HepG2 (cell line): ENCODE results near the gene RTEL1. TPM values are rescaled to one million over a fixed set of nuclear protein-coding genes. Genes with fewer than 3 reads are reported as not detected.

ENCODE experiments used
- CREB1 ChIP-seq, 2 experiments: fragments of 450-650 bp in 1 of 2; IDR thresholded peaks; 2 replicates each; pipeline ENCODE4 v1.6.1; 2016 to 2017; ENCODE audit warnings: control low read depth in 1 of 2, mild to moderate bottlenecking in 1 of 2, missing compliant biosample characterization in 1 of 2, missing genetic modification characterization in 1 of 2
- HMG20B ChIP-seq: conservative IDR thresholded peaks from 2 replicates; pipeline ENCODE4 v1.6.1; 2016; ENCODE audit warnings: missing genetic modification reagents, missing compliant biosample characterization
- KLF15 ChIP-seq: sonication (generic); formaldehyde crosslinking; IDR thresholded peaks from 2 replicates; pipeline ENCODE4 v1.8.1; 2023; ENCODE audit warnings: borderline replicate concordance, mild to moderate bottlenecking, inconsistent platforms, missing genetic modification reagents, mixed read lengths
- MAX ChIP-seq: IDR thresholded peaks from 2 replicates; pipeline ENCODE4 v1.6.1; 2012; ENCODE audit warnings: inconsistent platforms
- MTA3 ChIP-seq: sonication (generic); formaldehyde crosslinking; IDR thresholded peaks from 2 replicates; pipeline ENCODE4 v1.4.0; 2020; ENCODE audit warnings: missing genetic modification reagents
- PHF8 ChIP-seq: sonication (generic); formaldehyde crosslinking; IDR thresholded peaks from 2 replicates; pipeline ENCODE4 v1.5.0; 2020; ENCODE audit warnings: missing genetic modification reagents
- PRDM15 ChIP-seq: sonication (generic); formaldehyde crosslinking; IDR thresholded peaks from 2 replicates; pipeline ENCODE4 v1.4.0; 2020; ENCODE audit warnings: missing genetic modification reagents
- ZFY ChIP-seq: sonication (generic); formaldehyde crosslinking; IDR thresholded peaks from 2 replicates; pipeline ENCODE4 v1.4.0; 2020; ENCODE audit warnings: missing genetic modification reagents
- ZIK1 ChIP-seq: sonication (generic); formaldehyde crosslinking; IDR thresholded peaks from 2 replicates; pipeline ENCODE4 v1.5.0; 2020; ENCODE audit warnings: mild to moderate bottlenecking, low read depth, missing genetic modification reagents, borderline replicate concordance
- ZNF142 ChIP-seq: sonication (generic); formaldehyde crosslinking; IDR thresholded peaks from 2 replicates; pipeline ENCODE4 v1.4.0; 2020; ENCODE audit warnings: missing genetic modification reagents
- ZNF180 ChIP-seq: sonication (generic); formaldehyde crosslinking; IDR thresholded peaks from 2 replicates; pipeline ENCODE4 v1.4.0; 2020; ENCODE audit warnings: low read depth, missing genetic modification reagents, borderline replicate concordance
- ZNF530 ChIP-seq: sonication (generic); formaldehyde crosslinking; IDR thresholded peaks from 2 replicates; pipeline ENCODE4 v1.5.0; 2020; ENCODE audit warnings: low read depth, mild to moderate bottlenecking, missing genetic modification reagents
- ZNF567 ChIP-seq: sonication (generic); formaldehyde crosslinking; IDR thresholded peaks from 2 replicates; pipeline ENCODE4 v1.8.1; 2023; ENCODE audit warnings: mild to moderate bottlenecking, missing genetic modification reagents, borderline replicate concordance
- polyA plus RNA-seq, 8 experiments: library from polyadenylated mRNA; depleted of rRNA in 3 of 8; stranded (reverse) in 7 of 8; unstranded in 1 of 8; fragments of >200 nt; fragmentation: Illumina TruSeq in 4 of 8; extraction: Trizol in 4 of 8; gene quantifications; 2 replicates each; pipeline versions ENCODE4 v1.2.1 to v1.2.3, GENCODE V29; 2011 to 2016; ENCODE audit warnings: low read depth in 4 of 8, missing spikeins in 1 of 8, mixed read lengths in 1 of 8; ENCODE audit not compliant: insufficient read depth in 1 of 8
- total RNA-seq, 5 experiments: library from RNA; depleted of rRNA; stranded (reverse); fragments of >200 nt; fragmentation: Illumina TruSeq; extraction: Trizol; gene quantifications; 2 replicates each; pipeline ENCODE4 v1.2.3, GENCODE V29; 2016; ENCODE audit warnings: low read depth in 1 of 5
- TF ChIP-seq, protein P1 (sequence below): sonication (generic); formaldehyde crosslinking; IDR thresholded peaks from 2 replicates; pipeline ENCODE4 v1.5.0; 2020; ENCODE audit warnings: mild to moderate bottlenecking, missing genetic modification reagents

The RTEL1 gene
- total and polyA plus RNA-seq, 2 of the 13 experiments (the other 11 are each of a cell fraction or from before 2014, with no cell fraction given) = 21.8 to 36.4 TPM

- TF ChIP-seq KLF15 (peak; percentile 88; the same call in 1 of the 2 replicates), ZNF567 (CRISPR knock-in tag) (no peak), ZIK1 (CRISPR knock-in tag) (0 out of 2 replicates have a peak, but pooled peaks have one; percentile 59), MAX (peak; percentile 57; the same call in 1 of the 2 replicates), ZFY (CRISPR knock-in tag) (peak; percentile 78), CREB1 (IDR thresholded peaks at IDR 0.05) (peak; percentile 76; the same call in 1 of the 2 replicates), CREB1 (CRISPR knock-in tag; IDR thresholded peaks at IDR 0.05) (no peak), HMG20B (CRISPR knock-in tag) (no peak), PRDM15 (0 out of 2 replicates have a peak, but pooled peaks have one; percentile 48), PHF8 (peak; percentile 65), ZNF180 (CRISPR knock-in tag) (no peak), MTA3 (no peak; the same call in 1 of the 2 replicates), ZNF530 (CRISPR knock-in tag) (no peak), ZNF142 (CRISPR knock-in tag) (peak; percentile 96)
- TF ChIP-seq, protein P1, sequence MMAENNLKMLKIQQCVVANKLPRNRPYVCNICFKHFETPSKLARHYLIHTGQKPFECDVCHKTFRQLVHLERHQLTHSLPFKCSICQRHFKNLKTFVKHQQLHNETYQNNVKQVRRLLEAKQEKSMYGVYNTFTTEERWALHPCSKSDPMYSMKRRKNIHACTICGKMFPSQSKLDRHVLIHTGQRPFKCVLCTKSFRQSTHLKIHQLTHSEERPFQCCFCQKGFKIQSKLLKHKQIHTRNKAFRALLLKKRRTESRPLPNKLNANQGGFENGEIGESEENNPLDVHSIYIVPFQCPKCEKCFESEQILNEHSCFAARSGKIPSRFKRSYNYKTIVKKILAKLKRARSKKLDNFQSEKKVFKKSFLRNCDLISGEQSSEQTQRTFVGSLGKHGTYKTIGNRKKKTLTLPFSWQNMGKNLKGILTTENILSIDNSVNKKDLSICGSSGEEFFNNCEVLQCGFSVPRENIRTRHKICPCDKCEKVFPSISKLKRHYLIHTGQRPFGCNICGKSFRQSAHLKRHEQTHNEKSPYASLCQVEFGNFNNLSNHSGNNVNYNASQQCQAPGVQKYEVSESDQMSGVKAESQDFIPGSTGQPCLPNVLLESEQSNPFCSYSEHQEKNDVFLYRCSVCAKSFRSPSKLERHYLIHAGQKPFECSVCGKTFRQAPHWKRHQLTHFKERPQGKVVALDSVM = peak; percentile 56; the same call in 1 of the 2 replicates
Measured at GRCh38 chr20:63626424-63627128, 31.5 kb upstream of the RTEL1 start, which contains the start of gene GMEB2 (continued).
